Right lobe of liver (tissue), 6 donors: ENCODE measurements around the gene LRRC10. TPM values are rescaled to one million over a fixed set of nuclear protein-coding genes. Genes with fewer than 3 reads are reported as not detected.

Experiments used
- ATAC-seq, 4 donors: fragments of 200-7000 bp; cut with Tn5 transposase; one replicate each; pipeline ENCODE4 v1.9.1; 2020; ENCODE audit warnings: mild to moderate bottlenecking in 4 of 4, moderate library complexity in 4 of 4
- DNase-seq, 3 donors: peaks; one replicate each; pipeline ENCODE4 v3.0.0-alpha.2; 2020
- H3K27ac ChIP-seq, 3 donors: fragments of 200-600 bp; one replicate each; pipeline ENCODE4 v1.8.0; 2022
- H3K27me3 ChIP-seq, 2 donors: fragments of 200-600 bp; one replicate each; pipeline ENCODE4 v1.8.0; 2022
- H3K36me3 ChIP-seq, 4 donors: fragments of 200-600 bp; sonication (generic) in 1 of 4; one replicate each; pipeline versions ENCODE4 v1.5.1 to v1.8.0; 2017 to 2022; ENCODE audit warnings: control low read depth in 1 of 4
- H3K4me1 ChIP-seq, 4 donors: fragments of 200-600 bp; sonication (generic) in 1 of 4; one replicate each; pipeline versions ENCODE4 v1.5.1 to v1.8.0; 2017 to 2022; ENCODE audit warnings: control low read depth in 1 of 4
- H3K4me3 ChIP-seq, 3 donors: fragments of 200-600 bp; one replicate each; pipeline ENCODE4 v1.8.0; 2022
- H3K9me3 ChIP-seq, 4 donors: fragments of 200-600 bp; sonication (generic) in 1 of 4; one replicate each; pipeline versions ENCODE4 v1.5.1 to v1.8.0; 2017 to 2022; ENCODE audit warnings: control low read depth in 1 of 4
- POLR2A ChIP-seq: fragments of 450-650 bp; IDR thresholded peaks from one replicate; pipeline ENCODE4 v1.6.1; 2017; ENCODE audit warnings: antibody characterized with exemption, mild to moderate bottlenecking
- WGBS: methylation state at CpG from one replicate; pipeline ENCODE4 v1.1.6; 2018; ENCODE audit warnings: low coverage, low lambda C conversion rate; ENCODE audit not compliant: insufficient coverage; ENCODE audit errors: missing lambda C conversion rate; 5-methylcytosine and 5-hydroxymethylcytosine counted together
- intact Hi-C, 2 donors: fragments of 100-400 bp; cut with DNase I; formaldehyde crosslinking; loops; one replicate each; pipeline versions ENCODE4 v1.11.2 to v1.14.1; 2022
- total RNA-seq, 6 experiments: library from RNA; depleted of rRNA in 2 of 6; stranded (reverse); fragments of >200 nt in 2 of 6; fragmentation: NEBNext Ultra II Directional in 3 of 6; extraction: Animal tissue kit (Norgen Biotek cat#: 25700) in 3 of 6; gene quantifications; one replicate each; pipeline versions ENCODE4 v1.1.0 to v1.2.4, GENCODE V29; 2016 to 2023
- TF ChIP-seq, protein P1 (sequence below), 4 donors: fragments of 200-600 bp in 3 of 4; fragments of 450-650 bp in 1 of 4; IDR thresholded peaks; one replicate each; pipeline versions ENCODE4 v1.5.1 to v1.8.0; 2016 to 2022; ENCODE audit warnings: antibody characterized with exemption in 4 of 4, mild to moderate bottlenecking in 2 of 4
- donor health status: DM: no; HTN: yes; CAD: no.
- donor health status: DM: no; HTN: no; CAD: no.
- donor health status: DM: no; HTN: no; CAD: no.
- donor health status: DM: no; HTN: yes; CAD: no.
- donor health status: DM: no; HTN: yes; CAD: no.

Gene LRRC10
- total RNA-seq, 6 experiments from 2014 or later = not detected

DNA sequence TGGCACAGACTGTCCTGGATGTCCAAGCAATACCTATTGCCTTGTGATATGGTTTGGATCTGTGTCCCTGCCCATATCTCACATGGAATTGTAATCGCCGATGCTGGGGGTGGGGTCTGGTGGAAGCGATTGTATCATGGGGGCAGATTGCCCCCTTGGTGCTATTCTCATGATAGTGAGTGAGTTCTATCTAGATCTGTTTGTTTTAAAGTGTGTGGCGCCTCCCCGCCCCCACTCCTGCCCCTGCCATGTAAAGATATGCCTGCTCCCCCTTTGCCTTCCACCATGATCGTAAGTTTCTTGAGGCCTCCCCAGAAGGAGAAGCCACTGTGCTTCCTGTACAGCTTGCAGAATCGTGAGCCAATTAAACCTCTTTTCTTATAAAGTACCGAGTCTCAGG is 16.8 kb upstream of the LRRC10 start:
- DNase-seq (no peak), ATAC-seq (no peak)
- H3K27me3 ChIP-seq = no peaks in the 10 kb centered on the region
- H3K36me3 ChIP-seq = no peaks in the 10 kb centered on the region
- H3K9me3 ChIP-seq = no peaks in the 10 kb centered on the region
- intact Hi-C loops = no loop called here
- TF ChIP-seq, protein P1, sequence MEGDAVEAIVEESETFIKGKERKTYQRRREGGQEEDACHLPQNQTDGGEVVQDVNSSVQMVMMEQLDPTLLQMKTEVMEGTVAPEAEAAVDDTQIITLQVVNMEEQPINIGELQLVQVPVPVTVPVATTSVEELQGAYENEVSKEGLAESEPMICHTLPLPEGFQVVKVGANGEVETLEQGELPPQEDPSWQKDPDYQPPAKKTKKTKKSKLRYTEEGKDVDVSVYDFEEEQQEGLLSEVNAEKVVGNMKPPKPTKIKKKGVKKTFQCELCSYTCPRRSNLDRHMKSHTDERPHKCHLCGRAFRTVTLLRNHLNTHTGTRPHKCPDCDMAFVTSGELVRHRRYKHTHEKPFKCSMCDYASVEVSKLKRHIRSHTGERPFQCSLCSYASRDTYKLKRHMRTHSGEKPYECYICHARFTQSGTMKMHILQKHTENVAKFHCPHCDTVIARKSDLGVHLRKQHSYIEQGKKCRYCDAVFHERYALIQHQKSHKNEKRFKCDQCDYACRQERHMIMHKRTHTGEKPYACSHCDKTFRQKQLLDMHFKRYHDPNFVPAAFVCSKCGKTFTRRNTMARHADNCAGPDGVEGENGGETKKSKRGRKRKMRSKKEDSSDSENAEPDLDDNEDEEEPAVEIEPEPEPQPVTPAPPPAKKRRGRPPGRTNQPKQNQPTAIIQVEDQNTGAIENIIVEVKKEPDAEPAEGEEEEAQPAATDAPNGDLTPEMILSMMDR (IDR thresholded peaks at IDR 0.05) = no peak
- no peak for TF ChIP-seq POLR2A
- H3K4me1 ChIP-seq = no peaks in the 10 kb centered on the region
- H3K27ac ChIP-seq = no peak overlapping the region
- no peak overlapping the region for H3K4me3 ChIP-seq
- WGBS = 49% methylated on average over 5 of the region's 8 CpGs

GRCh38 chr12:69623970-69624369 is 13.3 kb upstream of the LRRC10 start:
- TF ChIP-seq POLR2A = no peak
- TF ChIP-seq, protein P1 (IDR thresholded peaks at IDR 0.05) = no peak
- Histone ChIP-seq H3K4me1 (no peaks in the 10 kb centered on the region), H3K9me3 (no peaks in the 10 kb centered on the region), H3K36me3 (no peaks in the 10 kb centered on the region), H3K4me3 (no peak overlapping the region), H3K27me3 (no peaks in the 10 kb centered on the region), H3K27ac (no peak overlapping the region)
- 88% methylated on average over 8 of the region's 13 CpGs for WGBS
- DNase-seq = peak in 1 of 3 donors; percentile 48
- intact Hi-C loops = no loop called here
- ATAC-seq = peak in 1 of 4 donors; percentile 34

GRCh38 chr12:69621551-69621950 is 10.8 kb upstream of the LRRC10 start:
- H3K36me3 ChIP-seq = no peaks in the 10 kb centered on the region
- H3K4me3 ChIP-seq = no peak overlapping the region
- no peaks in the 10 kb centered on the region for H3K27me3 ChIP-seq
- intact Hi-C loops = no loop called here
- DNase-seq (no peak), ATAC-seq (no peak)
- H3K4me1 ChIP-seq = no peaks in the 10 kb centered on the region
- no peak overlapping the region for H3K27ac ChIP-seq
- WGBS = 90% methylated on average over 2 of the region's 2 CpGs
- TF ChIP-seq, protein P1 (IDR thresholded peaks at IDR 0.05) = no peak
- TF ChIP-seq POLR2A = no peak
- H3K9me3 ChIP-seq = no peaks in the 10 kb centered on the region

GRCh38 chr12:69620921-69621320 is 10.2 kb upstream of the LRRC10 start:
- Histone ChIP-seq H3K9me3 (no peaks in the 10 kb centered on the region), H3K27me3 (no peaks in the 10 kb centered on the region), H3K4me3 (no peak overlapping the region), H3K27ac (no peak overlapping the region), H3K36me3 (no peaks in the 10 kb centered on the region), H3K4me1 (no peaks in the 10 kb centered on the region)
- ATAC-seq (no peak), DNase-seq (no peak)
- intact Hi-C loops = no loop called here
- TF ChIP-seq POLR2A = no peak
- TF ChIP-seq, protein P1 (IDR thresholded peaks at IDR 0.05) = no peak
- 87% methylated on average over 2 of the region's 2 CpGs for WGBS

DNA sequence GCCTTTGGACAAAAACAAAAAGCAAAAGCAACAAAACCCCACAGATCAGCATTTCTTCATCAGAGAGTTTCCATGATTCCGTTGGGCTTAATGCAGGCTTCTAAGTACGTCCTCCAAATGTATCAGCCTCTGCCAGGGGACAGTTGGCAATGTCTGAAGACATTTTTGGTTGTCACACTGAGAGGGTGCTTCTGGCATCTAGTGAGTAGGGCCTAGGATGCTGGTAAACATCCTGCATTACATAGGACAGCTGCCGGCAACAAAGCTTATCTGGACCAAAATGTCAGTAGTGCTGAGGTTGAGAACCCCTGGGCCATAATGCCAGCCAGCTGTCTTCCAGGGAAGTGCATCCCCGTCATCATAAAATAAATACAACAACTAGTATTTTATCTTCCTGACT is 9.4 kb upstream of the LRRC10 start:
- no peak for TF ChIP-seq POLR2A
- TF ChIP-seq, protein P1 (IDR thresholded peaks at IDR 0.05) = no peak
- Histone ChIP-seq H3K27ac (no peak overlapping the region), H3K9me3 (no peaks in the 10 kb centered on the region), H3K4me3 (no peak overlapping the region), H3K4me1 (no peaks in the 10 kb centered on the region), H3K36me3 (no peaks in the 10 kb centered on the region), H3K27me3 (no peaks in the 10 kb centered on the region)
- DNase-seq (no peak), ATAC-seq (no peak)
- intact Hi-C loops = no loop called here
- WGBS = 47% methylated on average over 4 of the region's 4 CpGs
